ENCODE data around the gene C1orf159. TPM values are rescaled to one million over a fixed set of nuclear protein-coding genes. Genes with fewer than 3 reads are reported as not detected.

Gene C1orf159
- total and polyA plus RNA-seq, 10 of the 15 experiments (the other 5 are each of a cell fraction or from before 2014, with no cell fraction given) = 0.11 to 23.4 (median 8.0) TPM

DNA sequence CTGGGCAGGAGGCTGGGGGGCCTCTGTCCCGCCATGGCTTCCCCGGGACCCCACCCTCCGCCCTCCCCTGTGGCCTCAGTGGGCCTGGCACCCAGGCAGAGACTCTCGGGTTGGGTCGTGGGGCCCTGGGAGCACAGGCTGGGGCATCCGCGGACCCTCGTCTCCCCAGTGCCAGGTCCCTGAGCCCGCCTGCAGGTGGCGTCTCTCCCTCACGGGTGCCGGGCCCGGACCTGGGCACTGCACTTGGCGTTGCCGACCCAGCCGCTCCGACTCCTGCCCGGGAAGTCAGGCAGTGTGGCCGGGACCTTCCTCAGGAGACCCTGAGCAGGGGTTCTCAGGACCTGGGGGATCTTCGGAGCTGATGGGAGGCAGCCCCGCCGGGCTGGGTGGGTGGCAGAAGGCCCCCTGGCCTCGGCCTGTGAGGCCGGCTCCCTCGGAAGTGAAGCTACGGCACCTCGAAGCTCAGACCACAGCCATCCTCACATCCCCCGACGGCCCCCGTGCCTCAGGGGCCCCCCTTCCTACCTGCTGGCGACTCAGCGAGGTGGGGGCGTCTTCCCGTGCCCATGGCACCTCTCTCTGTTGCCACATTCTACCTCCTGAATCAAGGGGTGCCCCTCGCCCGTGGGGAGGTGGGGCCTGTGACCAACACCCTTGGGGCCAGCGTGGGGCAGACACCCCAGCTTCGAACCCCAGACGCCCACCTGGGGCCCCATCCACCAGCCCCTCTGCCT lies 6.4 kb upstream of the C1orf159 start (continued):
- peak; percentile 89 for TF ChIP-seq RAD21 (IDR thresholded peaks at IDR 0.05; ENCODE audit: insufficient read depth, low read depth, low read length)
- no peak for TF ChIP-seq ZNF207 (IDR thresholded peaks at IDR 0.05; ENCODE audit: borderline replicate concordance)
- TF ChIP-seq ETV6 (conservative IDR thresholded peaks at IDR 0.05 in 1 of 2, IDR thresholded peaks at IDR 0.05 in 1 of 2; ENCODE audit: borderline replicate concordance in 1 of 2, low read depth in 1 of 2) = no peak
- peak; percentile 31 to 48; a peak in 3 of 4 replicates for TF ChIP-seq BHLHE40 (IDR thresholded peaks at IDR 0.05; ENCODE audit: borderline replicate concordance in 1 of 2, low read depth in 2 of 2, low read length in 1 of 2)
- TF ChIP-seq STAT1 (conservative IDR thresholded peaks at IDR 0.05) = no peak
- no peak for TF ChIP-seq ATF7 (IDR thresholded peaks at IDR 0.05; ENCODE audit: low read depth)
- TF ChIP-seq IRF5 (IDR thresholded peaks at IDR 0.05; ENCODE audit: borderline replicate concordance) = no peak
- TF ChIP-seq GATAD2B (conservative IDR thresholded peaks at IDR 0.05; ENCODE audit: low read depth) = 0 out of 2 replicates have a peak, but pooled peaks have one; percentile 62
- TF ChIP-seq KAT2A (conservative IDR thresholded peaks at IDR 0.05; ENCODE audit: control insufficient read depth, low read depth, low read length) = no peak
- no peak for TF ChIP-seq KDM1A (IDR thresholded peaks at IDR 0.05; ENCODE audit: borderline replicate concordance)
- 0 out of 3 replicates have a peak, but pooled peaks of 1 of the 2 experiments have one; percentile 24 for TF ChIP-seq EGR1 (IDR thresholded peaks at IDR 0.05; ENCODE audit: borderline replicate concordance in 1 of 2, low read depth in 2 of 2, low read length in 2 of 2)
- TF ChIP-seq ZNF217 (IDR thresholded peaks at IDR 0.05) = no peak
- TF ChIP-seq NR2C1 (IDR thresholded peaks at IDR 0.05) = no peak
- no peak for TF ChIP-seq TBL1XR1 (IDR thresholded peaks at IDR 0.05; ENCODE audit: low read depth, low read length)
- no peak for TF ChIP-seq HSF1 (IDR thresholded peaks at IDR 0.05; ENCODE audit: low read depth, low read length)
- TF ChIP-seq CTCF (IDR thresholded peaks at IDR 0.05 in 2 of 3, conservative IDR thresholded peaks at IDR 0.05 in 1 of 3; ENCODE audit: control insufficient read depth in 2 of 3, extremely low read depth in 1 of 3, insufficient read depth in 1 of 3, low read depth in 3 of 3, low read length in 3 of 3) = peak; percentile 73 to 98 (median 93); a peak in 5 of 6 replicates
- TF ChIP-seq ZNF274 (IDR thresholded peaks at IDR 0.05; ENCODE audit: insufficient read depth, insufficient read length) = no peak
- no peak for TF ChIP-seq BCL3 (IDR thresholded peaks at IDR 0.05; ENCODE audit: borderline replicate concordance, insufficient read depth, low read depth, low read length, poor library complexity, severe bottlenecking)
- no peak for TF ChIP-seq CBFB (IDR thresholded peaks at IDR 0.05; ENCODE audit: low read depth)
- no peak for TF ChIP-seq SUZ12 (IDR thresholded peaks at IDR 0.05; ENCODE audit: unreplicated experiment)
- no peak for TF ChIP-seq SMAD1 (IDR thresholded peaks at IDR 0.05; ENCODE audit: low read depth, partially characterized antibody)
- no peak for TF ChIP-seq RAD51 (IDR thresholded peaks at IDR 0.05)

Measured in GM12878 (cell line).